ENCODE results near the gene IL25.
"Not testable (repeated sequence)": the region's sequence is repeated elsewhere in the genome, so short reads cannot be mapped to it uniquely, and the experiment has no call there.

The IL25 gene

GRCh38 chr14:23414906-23415820 is 42.6 kb downstream of the IL25 start:
- no peak for DNase-seq

GRCh38 chr14:23415821-23416778 is 43.5 kb downstream of the IL25 start:
- no peak for DNase-seq

DNA sequence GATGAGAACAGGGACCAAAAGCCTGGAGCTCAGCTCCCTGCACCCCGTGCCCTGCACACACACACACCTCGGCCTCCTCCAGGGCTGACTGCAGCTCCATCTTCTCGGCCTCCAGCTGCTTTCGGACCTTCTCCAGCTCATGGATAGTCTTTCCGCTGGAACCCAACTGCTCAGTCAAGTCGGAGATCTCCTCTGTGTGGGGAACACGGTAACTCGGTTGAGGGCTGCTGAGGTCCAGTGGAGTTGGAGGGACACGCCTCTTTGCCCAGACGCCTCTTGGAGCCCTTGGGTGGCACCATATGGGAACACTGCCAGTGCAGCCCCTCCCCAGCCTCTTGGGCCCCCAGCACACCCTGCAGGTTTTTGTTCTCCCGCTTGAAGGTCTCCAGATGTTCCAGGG is 44.2 kb downstream of the IL25 start:
- no peak for DNase-seq

DNA sequence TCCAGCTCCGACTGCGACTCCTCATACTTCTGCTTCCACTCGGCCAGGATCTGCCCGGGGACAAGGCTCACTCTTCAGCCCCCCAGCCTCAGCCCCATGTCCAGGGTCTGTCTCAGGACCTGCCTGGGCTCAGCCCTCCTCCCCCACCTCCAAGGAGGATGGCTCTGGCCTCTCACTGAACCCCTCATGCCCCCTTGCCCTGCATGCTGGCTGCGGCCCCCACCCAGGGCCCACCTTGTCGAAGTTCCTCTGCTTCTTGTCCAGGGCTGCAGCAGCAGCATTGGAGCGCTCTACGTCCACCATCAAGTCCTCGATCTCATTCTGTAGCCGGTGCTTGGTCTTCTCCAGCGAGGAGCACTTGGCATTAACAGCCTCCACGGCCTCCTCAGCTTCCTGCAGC is 44.7 kb downstream of the IL25 start:
- not testable (repeated sequence) for DNase-seq

GRCh38 chr14:23418021-23418420 is 45.4 kb downstream of the IL25 start:
- no peak for DNase-seq

DNA sequence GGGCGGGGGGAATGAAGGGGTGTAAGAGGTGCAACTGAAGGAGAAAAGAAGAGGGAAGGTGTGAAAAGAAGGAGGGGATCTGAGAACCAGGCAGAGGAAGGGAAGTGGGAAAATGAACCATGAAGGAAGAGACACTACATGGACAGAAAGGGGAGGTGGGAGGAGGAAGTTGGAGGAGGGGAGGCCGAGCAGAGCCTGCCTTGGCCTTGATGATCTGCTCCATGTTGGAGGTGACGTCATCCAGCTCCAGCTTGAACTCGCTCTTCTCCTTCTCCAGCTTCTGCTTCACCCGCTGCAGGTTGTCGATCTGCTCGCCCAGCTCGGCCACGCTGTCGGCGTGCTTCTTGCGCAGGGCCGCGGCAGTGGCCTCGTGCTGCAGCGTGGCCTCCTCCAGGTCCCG is 47.0 kb downstream of the IL25 start:
- not testable (repeated sequence) for DNase-seq

GRCh38 chr14:23421594-23421993 is 49.0 kb downstream of the IL25 start:
- DNase-seq: no peak

DNA sequence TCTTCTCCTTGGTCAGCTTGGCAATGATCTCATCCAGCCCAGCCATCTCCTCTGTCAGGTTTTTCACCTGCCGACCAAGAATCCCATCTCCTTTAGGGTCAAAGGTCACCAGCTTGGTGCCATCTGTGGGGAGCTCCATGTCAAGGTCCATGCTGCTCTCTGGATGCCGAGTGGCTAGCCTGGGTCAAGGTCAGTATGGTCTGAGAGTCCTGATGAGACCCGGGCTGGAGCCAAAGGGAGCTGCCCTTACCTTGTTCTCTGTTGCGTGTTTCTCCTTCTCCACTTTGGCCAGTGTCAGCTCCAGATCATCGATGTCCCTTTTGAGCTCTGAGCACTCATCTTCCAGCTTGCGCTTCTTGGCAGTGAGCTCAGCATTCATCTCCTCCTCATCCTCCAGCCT is 51.0 kb downstream of the IL25 start:
- DNase-seq: no peak

- DNase-seq: no peak
Measured at GRCh38 chr14:23425169-23425568, 52.6 kb downstream of the IL25 start.

DNA sequence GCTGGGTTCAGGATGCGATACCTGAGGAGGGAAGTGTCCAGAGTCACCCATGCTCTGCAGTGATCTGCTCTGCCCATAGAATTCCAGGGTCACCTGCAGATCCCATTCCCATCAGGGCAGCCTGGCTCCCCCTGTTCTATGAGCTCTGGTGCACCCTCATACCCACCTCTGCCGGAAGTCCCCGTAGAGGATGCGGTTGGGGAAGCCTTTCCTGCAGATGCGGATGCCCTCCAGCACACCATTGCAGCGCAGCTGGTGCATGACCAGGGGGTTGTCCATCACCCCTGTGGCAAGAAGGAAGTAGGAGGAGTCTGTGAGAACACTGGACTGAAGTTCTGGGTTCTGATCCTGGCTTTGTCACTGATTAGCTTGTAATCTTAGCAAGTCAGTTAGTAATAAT is 53.2 kb downstream of the IL25 start:
- not testable (repeated sequence) for DNase-seq
